GM21526 (cell line): Measurements from ENCODE around the gene HSF4.

Source experiments
- ATAC-seq: cut with Tn5 transposase; IDR thresholded peaks from one replicate; pipeline ENCODE4 v1.9.1; 2021; ENCODE audit warnings: moderate library complexity; ENCODE audit not compliant: unreplicated experiment, low FRiP score

Gene HSF4

GRCh38 chr16:67215706-67216105 lies 51.2 kb downstream of the HSF4 start:
- ATAC-seq = no peak

- ATAC-seq = no peak
These were observed 52.3 kb downstream of the HSF4 start for GRCh38 chr16:67216612-67217490.
